ENCODE data around the gene USH1G. TPM values are rescaled to one million over a fixed set of nuclear protein-coding genes. Genes with fewer than 3 reads are reported as not detected.

Gene USH1G
- polyA plus RNA-seq, 1 donor from 2014 or later: not detected

- Histone ChIP-seq H3K79me2 (replicated peaks; ENCODE audit: insufficient read depth, low read length) (no peaks in the 10 kb centered on the region), H3K9me3 (ENCODE audit: low read length) (no peaks in the 10 kb centered on the region), H3K27ac (ENCODE audit: low read length) (no peak overlapping the region), H3K27me3 (ENCODE audit: insufficient read depth, low read depth, low read length) (no peaks in the 10 kb centered on the region), H4K20me1 (ENCODE audit: insufficient read depth) (no peaks in the 10 kb centered on the region), H3K9ac (ENCODE audit: low read length) (no peak overlapping the region), H3K36me3 (ENCODE audit: insufficient read depth, low read length) (no peaks in the 10 kb centered on the region), H3K9me2 (ENCODE audit: insufficient read depth, low read length) (no peaks in the 10 kb centered on the region), H3K4me3 (ENCODE audit: low read length) (no peak overlapping the region), H3F3A (ENCODE audit: insufficient read depth, low read length, poor library complexity, severe bottlenecking) (no peaks in the 10 kb centered on the region), H3K4me2 (ENCODE audit: low read length) (no peak overlapping the region), H2AFZ (ENCODE audit: low read depth, low read length) (no peak overlapping the region)
- TF ChIP-seq MXI1 (conservative IDR thresholded peaks at IDR 0.05; ENCODE audit: poor library complexity, severe bottlenecking) (no peak), TAF1 (IDR thresholded peaks at IDR 0.05; ENCODE audit: low read depth) (no peak), CTCF (IDR thresholded peaks at IDR 0.05; ENCODE audit: poor library complexity, severe bottlenecking) (no peak), EZH2 (IDR thresholded peaks at IDR 0.05; ENCODE audit: borderline replicate concordance, insufficient read depth, low read length, poor library complexity, severe bottlenecking) (no peak), EP300 (conservative IDR thresholded peaks at IDR 0.05; ENCODE audit: poor library complexity, severe bottlenecking) (no peak), SMC3 (conservative IDR thresholded peaks at IDR 0.05; ENCODE audit: poor library complexity) (no peak), REST (IDR thresholded peaks at IDR 0.05; ENCODE audit: borderline replicate concordance) (no peak), RAD21 (conservative IDR thresholded peaks at IDR 0.05) (no peak), POLR2AphosphoS5 (IDR thresholded peaks at IDR 0.05) (no peak)
These were observed 36.9 kb upstream of the USH1G start for GRCh38 chr17:74959826-74960515.

GRCh38 chr17:74957935-74958740 lies 35.1 kb upstream of the USH1G start:
- Histone ChIP-seq H3K9me3 (ENCODE audit: low read length) (no peaks in the 10 kb centered on the region), H3K36me3 (ENCODE audit: insufficient read depth, low read length) (no peaks in the 10 kb centered on the region), H2AFZ (ENCODE audit: low read depth, low read length) (no peak overlapping the region), H3K9me2 (ENCODE audit: insufficient read depth, low read length) (no peaks in the 10 kb centered on the region), H3K4me3 (ENCODE audit: low read length) (no peak overlapping the region), H3K4me2 (ENCODE audit: low read length) (no peak overlapping the region), H3K27me3 (ENCODE audit: insufficient read depth, low read depth, low read length) (no peaks in the 10 kb centered on the region), H3K79me2 (replicated peaks; ENCODE audit: insufficient read depth, low read length) (no peaks in the 10 kb centered on the region), H3K27ac (ENCODE audit: low read length) (no peak overlapping the region), H4K20me1 (ENCODE audit: insufficient read depth) (no peaks in the 10 kb centered on the region), H3F3A (ENCODE audit: insufficient read depth, low read length, poor library complexity, severe bottlenecking) (no peaks in the 10 kb centered on the region), H3K9ac (ENCODE audit: low read length) (no peak overlapping the region)
- TF ChIP-seq CTCF (IDR thresholded peaks at IDR 0.05; ENCODE audit: poor library complexity, severe bottlenecking) (peak; percentile 84), SMC3 (conservative IDR thresholded peaks at IDR 0.05; ENCODE audit: poor library complexity) (peak; percentile 82), EP300 (conservative IDR thresholded peaks at IDR 0.05; ENCODE audit: poor library complexity, severe bottlenecking) (no peak), RAD21 (conservative IDR thresholded peaks at IDR 0.05) (peak; percentile 74), MXI1 (conservative IDR thresholded peaks at IDR 0.05; ENCODE audit: poor library complexity, severe bottlenecking) (no peak), TAF1 (IDR thresholded peaks at IDR 0.05; ENCODE audit: low read depth) (no peak), EZH2 (IDR thresholded peaks at IDR 0.05; ENCODE audit: borderline replicate concordance, insufficient read depth, low read length, poor library complexity, severe bottlenecking) (no peak)

Measured in neural cell (in vitro differentiated cells).